Measurements from ENCODE around the gene CD302.

CD302 gene

GRCh38 chr2:159799833-159800232 is 1.8 kb upstream of the CD302 start:
- TF ChIP-seq, protein P1, sequence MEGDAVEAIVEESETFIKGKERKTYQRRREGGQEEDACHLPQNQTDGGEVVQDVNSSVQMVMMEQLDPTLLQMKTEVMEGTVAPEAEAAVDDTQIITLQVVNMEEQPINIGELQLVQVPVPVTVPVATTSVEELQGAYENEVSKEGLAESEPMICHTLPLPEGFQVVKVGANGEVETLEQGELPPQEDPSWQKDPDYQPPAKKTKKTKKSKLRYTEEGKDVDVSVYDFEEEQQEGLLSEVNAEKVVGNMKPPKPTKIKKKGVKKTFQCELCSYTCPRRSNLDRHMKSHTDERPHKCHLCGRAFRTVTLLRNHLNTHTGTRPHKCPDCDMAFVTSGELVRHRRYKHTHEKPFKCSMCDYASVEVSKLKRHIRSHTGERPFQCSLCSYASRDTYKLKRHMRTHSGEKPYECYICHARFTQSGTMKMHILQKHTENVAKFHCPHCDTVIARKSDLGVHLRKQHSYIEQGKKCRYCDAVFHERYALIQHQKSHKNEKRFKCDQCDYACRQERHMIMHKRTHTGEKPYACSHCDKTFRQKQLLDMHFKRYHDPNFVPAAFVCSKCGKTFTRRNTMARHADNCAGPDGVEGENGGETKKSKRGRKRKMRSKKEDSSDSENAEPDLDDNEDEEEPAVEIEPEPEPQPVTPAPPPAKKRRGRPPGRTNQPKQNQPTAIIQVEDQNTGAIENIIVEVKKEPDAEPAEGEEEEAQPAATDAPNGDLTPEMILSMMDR (IDR thresholded peaks at IDR 0.05; ENCODE audit: insufficient read depth, low read length, poor library complexity, severe bottlenecking) = no peak
- DNase-seq (ENCODE audit: extremely low read depth, insufficient read length) = no peak
- Histone ChIP-seq H3K27me3 (replicated peaks; ENCODE audit: control insufficient read depth, insufficient read depth, low read length) (no peaks in the 10 kb centered on the region), H3K4me3 (replicated peaks; ENCODE audit: low read depth, low read length) (no peak overlapping the region), H3K36me3 (ENCODE audit: control insufficient read depth, insufficient read depth, low read length) (no peaks in the 10 kb centered on the region)

GRCh38 chr2:159798376-159798725 is 343 bp upstream of the CD302 start:
- Histone ChIP-seq H3K27me3 (replicated peaks; ENCODE audit: control insufficient read depth, insufficient read depth, low read length) (no peaks in the 10 kb centered on the region), H3K4me3 (replicated peaks; ENCODE audit: low read depth, low read length) (peak overlapping the region; percentile 70), H3K36me3 (ENCODE audit: control insufficient read depth, insufficient read depth, low read length) (no peaks in the 10 kb centered on the region)
- TF ChIP-seq, protein P1 (IDR thresholded peaks at IDR 0.05; ENCODE audit: insufficient read depth, low read length, poor library complexity, severe bottlenecking) = no peak
- no peak for DNase-seq (ENCODE audit: extremely low read depth, insufficient read length)

DNA sequence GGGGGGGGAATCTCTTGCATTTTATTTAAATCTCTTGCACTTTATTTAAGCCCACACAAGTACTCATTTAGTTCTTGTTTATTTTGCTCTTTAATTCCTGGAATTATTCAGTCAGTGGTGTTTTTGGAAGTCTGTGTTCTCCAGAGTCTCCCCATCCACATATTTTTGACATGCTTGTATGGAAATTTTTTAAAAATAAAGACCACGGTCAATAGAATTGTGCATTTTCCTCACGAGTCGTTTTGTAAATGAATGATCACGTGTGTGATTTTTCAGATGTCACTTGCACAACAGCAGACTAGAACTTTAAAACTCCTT is 824 bp downstream of the CD302 start:
- H3K4me3 ChIP-seq (replicated peaks; ENCODE audit: low read depth, low read length) = peak overlapping the region; percentile 70
- H3K36me3 ChIP-seq (ENCODE audit: control insufficient read depth, insufficient read depth, low read length) = no peaks in the 10 kb centered on the region
- no peak for DNase-seq (ENCODE audit: extremely low read depth, insufficient read length)
- no peaks in the 10 kb centered on the region for H3K27me3 ChIP-seq (replicated peaks; ENCODE audit: control insufficient read depth, insufficient read depth, low read length)
- TF ChIP-seq, protein P1 (IDR thresholded peaks at IDR 0.05; ENCODE audit: insufficient read depth, low read length, poor library complexity, severe bottlenecking) = no peak

- no peak for DNase-seq (ENCODE audit: extremely low read depth, insufficient read length)
- H3K27me3 ChIP-seq (replicated peaks; ENCODE audit: control insufficient read depth, insufficient read depth, low read length) = no peaks in the 10 kb centered on the region
- no peak overlapping the region for H3K4me3 ChIP-seq (replicated peaks; ENCODE audit: low read depth, low read length)
- no peaks in the 10 kb centered on the region; the same call in 1 of the 2 replicates for H3K36me3 ChIP-seq (ENCODE audit: control insufficient read depth, insufficient read depth, low read length)
- TF ChIP-seq, protein P1 (IDR thresholded peaks at IDR 0.05; ENCODE audit: insufficient read depth, low read length, poor library complexity, severe bottlenecking) = no peak
Measured at GRCh38 chr2:159795841-159796690, 1.9 kb downstream of the CD302 start.

DNA sequence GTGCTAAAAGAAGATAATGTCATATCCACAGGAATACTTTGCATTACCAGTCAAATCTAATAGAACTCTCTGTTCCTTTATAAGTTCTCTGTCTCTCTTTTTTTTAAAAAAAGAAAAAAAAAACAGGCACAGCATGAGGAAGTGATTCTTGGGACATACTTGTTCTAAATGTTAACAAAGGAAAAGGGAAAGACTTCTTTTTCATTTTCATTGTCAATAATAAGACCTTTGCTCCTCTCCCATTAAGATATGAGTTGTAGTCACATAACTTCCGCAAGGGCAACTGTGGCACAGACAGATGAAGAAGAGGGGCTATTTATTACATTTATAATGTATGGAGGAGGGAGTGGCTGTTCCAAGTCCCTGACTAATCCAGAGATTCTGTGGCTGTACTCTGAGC is 4.7 kb downstream of the CD302 start:
- Histone ChIP-seq H3K4me3 (replicated peaks; ENCODE audit: low read depth, low read length) (no peak overlapping the region), H3K27me3 (replicated peaks; ENCODE audit: control insufficient read depth, insufficient read depth, low read length) (no peaks in the 10 kb centered on the region), H3K36me3 (ENCODE audit: control insufficient read depth, insufficient read depth, low read length) (no peaks in the 10 kb centered on the region; the same call in 1 of the 2 replicates)
- TF ChIP-seq, protein P1 (IDR thresholded peaks at IDR 0.05; ENCODE audit: insufficient read depth, low read length, poor library complexity, severe bottlenecking) = no peak
- DNase-seq (ENCODE audit: extremely low read depth, insufficient read length) = no peak
